Muscle of arm (tissue), 14 donors: Measurements from ENCODE around the gene C2orf81. TPM values are rescaled to one million over a fixed set of nuclear protein-coding genes. Genes with fewer than 3 reads are reported as not detected.
A peak's percentile ranks its signal among the peaks of the same experiment; 100 is the strongest.
"Not testable (repeated sequence)": the region's sequence is repeated elsewhere in the genome, so short reads cannot be mapped to it uniquely, and the experiment has no call there.

Source experiments
- DNase-seq: peaks from one replicate; pipeline ENCODE4 v3.0.0-alpha.2; 2013
- long read RNA-seq, 11 donors: transcript quantifications; one replicate each; lab custom pipeline, GENCODE V29; 2026
- polyA plus RNA-seq, 12 donors: library from polyadenylated mRNA; unstranded; fragments of 120-200 nt; gene quantifications; one replicate each; pipeline ENCODE4 v1.2.1, GENCODE V29; 2013; ENCODE audit not compliant: insufficient read length in 12 of 12

Gene C2orf81
- 1 to 10 TPM in 10 of 12 donors, not detected in 2; 1.6 to 3.8 (median 2.0) TPM for polyA plus RNA-seq
- long read RNA-seq, donor 1, transcript C2orf81-206 (1 exons, 2,407 nt): major isoform, 5 of 5 reads
- long read RNA-seq, donor 1, partial matches to known transcripts: 0 of 5 reads
- long read RNA-seq, donor 1, other reads (novel, unspliced or antisense): 0 of 5 reads
- long read RNA-seq, donor 2, partial matches to known transcripts: 0 of 3 reads
- long read RNA-seq, donor 2, other reads (novel, unspliced or antisense): 0 of 3 reads
- long read RNA-seq, donor 3, partial matches to known transcripts: 0 of 1 reads
- long read RNA-seq, donor 3, other reads (novel, unspliced or antisense): 0 of 1 reads
- long read RNA-seq, donor 4, partial matches to known transcripts: 0 of 4 reads
- long read RNA-seq, donor 4, other reads (novel, unspliced or antisense): 0 of 4 reads
- long read RNA-seq, donor 5, transcript C2orf81-206 (1 exons, 2,407 nt): major isoform, 7 of 7 reads
- long read RNA-seq, donor 5, partial matches to known transcripts: 0 of 7 reads
- long read RNA-seq, donor 5, other reads (novel, unspliced or antisense): 0 of 7 reads
- long read RNA-seq, donor 6, partial matches to known transcripts: 0 of 4 reads
- long read RNA-seq, donor 6, other reads (novel, unspliced or antisense): 0 of 4 reads
- long read RNA-seq, donor 7, transcript C2orf81-206 (1 exons, 2,407 nt): major isoform, 5 of 5 reads
- long read RNA-seq, donor 7, partial matches to known transcripts: 0 of 5 reads
- long read RNA-seq, donor 7, other reads (novel, unspliced or antisense): 0 of 5 reads
- long read RNA-seq, donor 8, partial matches to known transcripts: 0 of 5 reads
- long read RNA-seq, donor 8, other reads (novel, unspliced or antisense): 0 of 5 reads
- long read RNA-seq, donor 9, partial matches to known transcripts: 0 of 4 reads
- long read RNA-seq, donor 9, other reads (novel, unspliced or antisense): 0 of 4 reads
- long read RNA-seq, donor 10, transcript C2orf81-206 (1 exons, 2,407 nt): major isoform, 9 of 9 reads
- long read RNA-seq, donor 10, partial matches to known transcripts: 0 of 9 reads
- long read RNA-seq, donor 10, other reads (novel, unspliced or antisense): 0 of 9 reads
- long read RNA-seq, donor 11, transcript C2orf81-206 (1 exons, 2,407 nt): major isoform, 5 of 5 reads
- long read RNA-seq, donor 11, partial matches to known transcripts: 0 of 5 reads
- long read RNA-seq, donor 11, other reads (novel, unspliced or antisense): 0 of 5 reads

- DNase-seq: peak; percentile 83
These were observed at the start of gene C2orf81, which contains the start of gene WDR54 for GRCh38 chr2:74421221-74421870. Gene C2orf81, minus strand, starts transcription at chr2:74421619. Its CDS starts 59 bp downstream, at chr2:74421560. Gene WDR54, plus strand, starts transcription at chr2:74421730. Its CDS starts 424 bp downstream, at chr2:74422154.

GRCh38 chr2:74470742-74471141 lies 49.3 kb upstream of the C2orf81 start:
- not testable (repeated sequence) for DNase-seq

DNA sequence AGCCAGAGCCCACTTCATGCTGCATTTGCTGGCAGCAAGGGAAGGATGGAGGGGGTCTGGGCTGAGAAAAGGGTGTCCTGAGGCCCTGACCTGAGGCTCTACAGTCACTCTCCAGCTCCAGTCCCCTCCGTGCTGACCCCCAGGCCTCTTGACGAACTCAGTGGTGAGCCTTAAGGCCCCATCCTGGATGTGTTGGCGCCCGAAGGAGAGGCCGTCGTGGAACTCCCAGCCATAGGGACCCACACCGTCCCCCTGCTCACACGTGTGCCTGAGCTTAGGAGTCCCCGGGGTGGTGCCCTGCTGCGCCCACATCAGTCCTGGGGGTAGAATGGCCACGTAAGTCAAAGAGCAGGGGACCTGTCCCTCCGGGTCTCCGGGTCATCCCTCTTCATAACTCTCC lies 43.0 kb upstream of the C2orf81 start:
- no peak for DNase-seq

DNA sequence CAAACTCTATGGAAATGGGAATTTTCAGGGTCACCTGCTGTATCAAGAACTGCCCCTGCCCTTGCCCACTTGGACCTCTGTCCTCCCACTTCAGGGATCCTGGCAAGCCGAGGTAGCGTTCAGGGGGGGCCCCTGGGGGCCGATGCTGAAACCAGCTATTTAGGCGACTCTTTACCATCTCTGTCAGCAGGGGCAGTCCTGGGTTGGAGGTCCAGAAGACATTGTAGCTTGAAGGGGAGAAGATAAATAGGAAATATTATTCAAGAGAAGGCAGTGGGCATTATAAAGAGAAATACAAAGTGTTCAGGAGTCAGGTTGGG lies 41.3 kb upstream of the C2orf81 start:
- no peak for DNase-seq

- DNase-seq: no peak
These were observed 40.8 kb upstream of the C2orf81 start for GRCh38 chr2:74462054-74462785.

GRCh38 chr2:74461187-74462053 lies 40.0 kb upstream of the C2orf81 start:
- DNase-seq: no peak

GRCh38 chr2:74460187-74460586 lies 38.8 kb upstream of the C2orf81 start:
- not testable (repeated sequence) for DNase-seq

DNA sequence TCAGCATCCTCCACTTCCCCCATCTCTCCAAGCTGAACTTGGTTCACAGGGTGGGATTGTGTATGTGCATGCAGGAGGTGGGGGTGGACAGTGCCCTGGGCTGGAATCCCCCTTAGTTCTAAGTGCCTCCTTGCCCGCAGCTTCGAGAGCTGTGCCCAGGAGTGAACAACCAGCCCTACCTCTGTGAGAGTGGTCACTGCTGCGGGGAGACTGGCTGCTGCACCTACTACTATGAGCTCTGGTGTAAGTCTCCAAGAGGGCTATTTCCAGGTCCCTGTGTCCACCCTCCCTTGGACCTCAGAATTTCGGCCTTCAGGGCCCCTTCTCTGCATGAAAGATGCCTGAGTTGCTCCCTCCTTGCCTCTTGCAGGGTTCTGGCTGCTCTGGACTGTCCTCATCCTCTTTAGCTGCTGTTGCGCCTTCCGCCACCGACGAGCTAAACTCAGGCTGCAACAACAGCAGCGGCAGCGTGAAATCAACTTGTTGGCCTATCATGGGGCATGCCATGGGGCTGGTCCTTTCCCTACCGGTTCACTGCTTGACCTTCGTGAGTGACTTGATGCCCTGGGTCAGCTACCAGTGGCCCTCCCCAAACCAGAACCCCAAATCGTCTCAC lies 38.2 kb upstream of the C2orf81 start:
- not testable (repeated sequence) for DNase-seq

DNA sequence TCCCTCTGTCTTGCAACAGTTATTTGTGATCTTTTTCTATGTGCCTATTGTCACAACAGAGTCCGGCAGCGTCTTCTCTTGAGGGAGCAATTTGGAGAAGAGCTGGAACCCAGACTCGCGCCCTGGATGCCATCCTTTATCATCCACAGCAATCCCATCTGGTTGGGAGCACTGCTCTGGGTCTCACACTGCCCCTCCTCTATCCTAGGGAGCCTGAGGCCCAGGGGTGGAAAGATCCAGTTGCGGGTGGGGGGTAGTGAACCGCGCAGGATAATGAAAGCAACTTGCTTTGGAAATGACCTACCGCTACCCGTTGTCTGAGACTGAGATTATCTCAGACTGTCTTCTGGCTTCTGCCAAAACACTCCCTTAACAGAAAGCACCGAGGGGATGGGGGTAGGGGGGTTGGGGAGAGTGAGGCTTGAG lies 37.5 kb upstream of the C2orf81 start:
- no peak for DNase-seq

DNA sequence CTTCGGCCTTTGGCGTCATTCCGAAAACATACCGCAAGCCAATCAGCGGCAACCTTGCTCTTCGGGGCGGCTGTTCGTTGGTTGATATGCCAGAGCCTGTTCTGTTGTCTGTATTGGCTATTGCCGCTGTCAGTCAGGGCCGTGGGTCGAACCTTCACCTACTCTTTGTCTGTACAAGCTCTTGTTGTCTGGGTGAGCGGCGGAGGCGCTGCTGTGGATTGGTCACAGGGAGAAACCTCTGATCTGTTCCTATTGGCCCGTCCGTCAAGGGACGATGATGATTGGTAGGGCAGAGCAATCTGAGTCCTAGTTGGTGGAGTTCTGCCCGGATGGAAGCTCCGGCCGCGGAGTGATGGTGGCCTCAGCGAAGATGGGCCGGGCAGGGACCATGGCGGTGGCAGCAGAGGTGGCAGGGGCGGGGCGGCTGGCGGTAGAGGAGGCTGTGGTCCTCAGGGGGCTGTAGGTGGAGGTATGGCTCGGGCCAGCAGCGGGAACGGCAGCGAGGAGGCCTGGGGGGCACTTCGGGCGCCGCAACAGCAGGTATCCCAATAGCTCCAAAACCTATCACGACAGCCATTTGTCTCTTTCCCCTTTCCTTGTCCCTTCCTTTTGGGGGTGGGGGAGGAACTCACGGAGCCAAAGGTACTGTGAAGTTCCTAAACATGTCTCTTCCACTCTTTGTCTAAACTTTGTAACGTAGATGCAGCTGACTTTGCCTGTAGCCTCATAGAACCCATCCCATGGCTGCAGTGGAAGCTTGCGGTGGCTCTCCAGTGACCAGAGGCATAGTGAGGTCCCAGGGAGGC lies 36.9 kb upstream of the C2orf81 start, which contains the start of gene WBP1:
Gene WBP1 (plus strand): TSS at position 307 of the 806 bp plus-strand sequence. CDS start 165 bp downstream, at position 472.
- DNase-seq: peak; percentile 100

- peak; percentile 71 for DNase-seq
These were observed 36.2 kb upstream of the C2orf81 start for GRCh38 chr2:74457549-74458131.

DNA sequence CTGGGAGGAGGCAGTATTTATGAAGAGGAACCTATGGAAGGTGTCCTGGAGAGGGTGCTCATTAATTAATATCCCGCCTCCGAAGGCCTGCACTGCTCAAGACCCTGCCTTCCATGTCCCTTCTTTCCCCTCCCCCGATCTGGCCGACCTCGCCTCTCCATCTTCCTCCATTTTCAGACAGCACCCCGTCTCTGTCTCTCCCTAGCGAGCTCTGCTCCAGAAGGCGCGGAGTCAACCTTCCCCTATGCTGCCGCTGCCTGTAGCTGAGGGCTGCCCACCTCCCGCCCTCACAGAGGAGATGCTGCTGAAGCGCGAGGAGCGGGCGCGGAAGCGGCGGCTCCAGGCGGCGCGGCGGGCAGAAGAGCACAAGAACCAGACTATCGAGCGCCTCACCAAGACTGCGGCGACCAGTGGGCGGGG lies 35.7 kb upstream of the C2orf81 start:
- no peak for DNase-seq

GRCh38 chr2:74454654-74455511 lies 33.5 kb upstream of the C2orf81 start, which contains the start of gene INO80B:
Gene INO80B, plus strand, starts transcription at chr2:74455087. Its CDS starts 30 bp downstream, at chr2:74455117.
- peak; percentile 99 for DNase-seq

GRCh38 chr2:74450570-74451190 lies 29.3 kb upstream of the C2orf81 start:
- DNase-seq: no peak

DNA sequence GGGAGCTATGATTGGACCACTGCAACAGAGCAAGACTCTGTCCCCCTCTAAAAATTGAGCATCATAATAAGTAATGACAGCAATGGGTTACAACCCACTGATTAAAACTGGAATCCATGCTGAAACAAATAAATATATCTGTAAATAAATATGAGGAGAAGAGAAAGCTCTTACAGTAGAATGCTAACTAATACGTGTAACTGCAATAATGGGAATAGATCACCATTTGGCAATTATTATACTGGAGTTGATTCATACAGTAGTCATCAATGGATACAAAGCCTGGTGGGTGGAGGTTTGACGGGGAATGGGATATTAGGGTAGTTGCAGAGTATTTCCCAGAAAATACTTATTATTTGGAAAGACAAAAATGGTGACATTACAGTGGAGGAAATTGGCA lies 27.4 kb upstream of the C2orf81 start:
- DNase-seq: no peak
